OCI-LY1 (cell line): ENCODE results near the gene DEPP1.

Experiments used
- H2AFZ ChIP-seq: fragments of 200-600 bp; sonication (generic), shearing (Covaris generic); 2 replicates; pipeline ENCODE4 v1.6.0; 2014; ENCODE audit warnings: antibody characterized with exemption, mild to moderate bottlenecking, low read length
- H3F3A ChIP-seq: fragments of 200-600 bp; sonication (generic), shearing (Covaris generic); 2 replicates; pipeline ENCODE4 v1.6.0; 2014; ENCODE audit warnings: mild to moderate bottlenecking, antibody characterized with exemption, low read length, moderate library complexity; ENCODE audit not compliant: insufficient read depth
- H3K27ac ChIP-seq: fragments of 200-600 bp; sonication (generic); 2 replicates; pipeline ENCODE4 v1.5.1; 2014; ENCODE audit warnings: low read length, mixed run types, mild to moderate bottlenecking, low read depth; ENCODE audit not compliant: poor library complexity, severe bottlenecking
- H3K27me3 ChIP-seq: fragments of 200-600 bp; sonication (generic); 2 replicates; pipeline ENCODE4 v1.6.0; 2014; ENCODE audit warnings: antibody characterized with exemption, mild to moderate bottlenecking, low read length, moderate library complexity; ENCODE audit not compliant: insufficient read depth
- H3K36me3 ChIP-seq: fragments of 200-600 bp; sonication (generic); 2 replicates; pipeline ENCODE4 v1.6.1; 2014; ENCODE audit warnings: mild to moderate bottlenecking, antibody characterized with exemption, low read length, moderate library complexity, mixed read lengths; ENCODE audit not compliant: insufficient read depth
- H3K4me1 ChIP-seq: fragments of 200-600 bp; sonication (generic); 2 replicates; pipeline ENCODE4 v1.5.1; 2014; ENCODE audit warnings: mild to moderate bottlenecking, low read length, moderate library complexity; ENCODE audit not compliant: insufficient read depth, severe bottlenecking
- H3K4me2 ChIP-seq: fragments of 200-600 bp; sonication (generic), shearing (Covaris generic); 2 replicates; pipeline ENCODE4 v1.6.1; 2014; ENCODE audit warnings: low read length
- H3K4me3 ChIP-seq: fragments of 200-600 bp; sonication (generic); 2 replicates; pipeline ENCODE4 v1.5.1; 2014; ENCODE audit warnings: low read length, low read depth, mild to moderate bottlenecking, mixed read lengths; ENCODE audit not compliant: poor library complexity, severe bottlenecking
- H3K79me2 ChIP-seq: fragments of 200-600 bp; shearing (Covaris generic); 2 replicates; pipeline ENCODE4 v1.6.1; 2016; ENCODE audit warnings: mixed run types, low read length, mixed read lengths; ENCODE audit not compliant: insufficient read depth
- H3K9ac ChIP-seq: fragments of 200-600 bp; sonication (generic), shearing (Covaris generic); 2 replicates; pipeline ENCODE4 v1.6.1; 2014; ENCODE audit warnings: mild to moderate bottlenecking, low read length, mixed read lengths
- H3K9me2 ChIP-seq: fragments of 200-600 bp; sonication (generic), shearing (Covaris generic); 2 replicates; pipeline ENCODE4 v1.6.1; 2014; ENCODE audit warnings: low read depth, mild to moderate bottlenecking, low read length, mixed read lengths
- H3K9me3 ChIP-seq: fragments of 200-600 bp; shearing (Covaris generic); 2 replicates; pipeline ENCODE4 v1.6.1; 2014; ENCODE audit warnings: low read length, mixed read lengths
- H4K20me1 ChIP-seq: fragments of 200-600 bp; sonication (generic), shearing (Covaris generic); 2 replicates; pipeline ENCODE4 v1.6.0; 2016; ENCODE audit warnings: mild to moderate bottlenecking, low read length; ENCODE audit not compliant: insufficient read depth
- EZH2 ChIP-seq: fragments of 200-600 bp; sonication (generic), shearing (Covaris generic); IDR thresholded peaks from 2 replicates; pipeline ENCODE4 v1.8.0; 2017; ENCODE audit warnings: borderline replicate concordance, mixed run types, mild to moderate bottlenecking, antibody characterized with exemption, low read length, moderate library complexity, mixed read lengths
- TF ChIP-seq, protein P1 (sequence below): fragments of 200-600 bp; sonication (generic), shearing (Covaris generic); IDR thresholded peaks from 2 replicates; pipeline ENCODE4 v1.5.1; 2017; ENCODE audit warnings: mild to moderate bottlenecking, antibody characterized with exemption, low read length, moderate library complexity, mixed read lengths

DEPP1 gene

DNA sequence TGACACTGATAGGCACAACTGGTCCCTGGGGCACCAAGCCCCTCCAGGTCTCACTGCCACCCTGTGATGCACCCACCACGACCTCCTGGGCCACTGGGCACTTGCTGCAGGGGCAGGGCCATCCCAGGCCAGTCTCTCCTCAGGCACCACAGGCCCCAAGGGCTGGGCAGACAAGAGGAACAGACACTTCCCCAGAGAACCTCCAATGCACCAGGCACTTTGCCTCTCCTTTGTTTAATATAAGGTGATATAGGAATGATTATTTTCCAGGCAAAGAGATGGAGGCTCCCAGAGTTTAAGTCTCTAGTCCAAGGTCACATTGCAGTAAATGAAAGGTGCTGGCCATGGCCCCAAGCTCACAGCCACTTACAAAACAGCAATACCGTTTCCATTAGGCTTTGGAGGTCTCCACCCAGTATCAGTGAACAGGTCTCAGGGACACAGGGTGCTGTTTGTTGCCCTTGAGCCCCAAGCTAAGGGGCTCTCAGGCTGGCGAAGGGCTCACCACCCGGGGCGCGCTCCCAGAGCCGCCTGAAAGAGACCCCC lies 4.5 kb downstream of the DEPP1 start:
- no peak overlapping the region for H3K27ac ChIP-seq

DNA sequence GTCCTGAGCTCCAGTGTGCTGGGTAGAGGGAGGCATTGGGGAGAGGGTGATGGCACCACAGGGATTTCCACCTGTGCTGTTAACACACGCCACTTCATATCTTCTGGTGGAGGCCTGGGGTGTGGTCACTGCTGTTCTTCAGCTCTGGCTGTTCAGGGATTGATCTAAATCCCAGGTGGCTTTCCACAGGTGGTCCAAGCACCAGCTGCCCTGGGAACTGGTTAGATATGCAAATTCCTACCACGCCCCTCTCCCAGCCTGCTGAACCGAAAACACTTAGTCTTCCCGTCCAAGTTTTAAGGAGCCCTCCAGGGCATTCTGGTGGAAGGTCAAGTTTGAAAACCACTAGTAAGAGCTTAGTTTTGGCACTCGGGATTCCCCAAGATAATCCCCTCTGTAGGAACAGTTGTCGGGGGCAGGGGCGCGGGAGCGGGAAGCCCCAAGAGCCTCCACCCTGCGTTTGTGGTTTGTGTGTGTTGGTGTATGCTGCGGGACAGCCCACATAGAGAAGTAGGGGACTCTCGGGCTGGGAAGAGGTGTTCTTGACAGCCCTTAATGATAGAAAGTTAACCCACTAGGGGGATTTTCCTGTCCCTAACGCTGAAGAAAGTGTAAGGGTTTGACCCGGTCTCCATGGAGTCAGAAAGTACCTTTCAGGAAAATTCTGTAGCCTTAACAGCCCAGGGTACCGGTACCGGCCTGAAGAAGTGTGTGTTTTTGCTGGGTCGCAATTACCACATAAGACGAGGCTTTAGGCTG lies 5.1 kb downstream of the DEPP1 start:
- Histone ChIP-seq H3K9me2 (no peaks in the 10 kb centered on the region), H3K4me2 (no peak overlapping the region), H3K4me1 (peaks cover 15% of the 10 kb centered on the region), H3K27ac (no peak overlapping the region), H3K4me3 (no peak overlapping the region), H3K9me3 (no peaks in the 10 kb centered on the region), H3K36me3 (no peaks in the 10 kb centered on the region), H3F3A (no peaks in the 10 kb centered on the region), H3K27me3 (no peaks in the 10 kb centered on the region), H3K9ac (no peak overlapping the region), H4K20me1 (no peaks in the 10 kb centered on the region), H3K79me2 (no peaks in the 10 kb centered on the region), H2AFZ (no peak overlapping the region)
- TF ChIP-seq, protein P1, sequence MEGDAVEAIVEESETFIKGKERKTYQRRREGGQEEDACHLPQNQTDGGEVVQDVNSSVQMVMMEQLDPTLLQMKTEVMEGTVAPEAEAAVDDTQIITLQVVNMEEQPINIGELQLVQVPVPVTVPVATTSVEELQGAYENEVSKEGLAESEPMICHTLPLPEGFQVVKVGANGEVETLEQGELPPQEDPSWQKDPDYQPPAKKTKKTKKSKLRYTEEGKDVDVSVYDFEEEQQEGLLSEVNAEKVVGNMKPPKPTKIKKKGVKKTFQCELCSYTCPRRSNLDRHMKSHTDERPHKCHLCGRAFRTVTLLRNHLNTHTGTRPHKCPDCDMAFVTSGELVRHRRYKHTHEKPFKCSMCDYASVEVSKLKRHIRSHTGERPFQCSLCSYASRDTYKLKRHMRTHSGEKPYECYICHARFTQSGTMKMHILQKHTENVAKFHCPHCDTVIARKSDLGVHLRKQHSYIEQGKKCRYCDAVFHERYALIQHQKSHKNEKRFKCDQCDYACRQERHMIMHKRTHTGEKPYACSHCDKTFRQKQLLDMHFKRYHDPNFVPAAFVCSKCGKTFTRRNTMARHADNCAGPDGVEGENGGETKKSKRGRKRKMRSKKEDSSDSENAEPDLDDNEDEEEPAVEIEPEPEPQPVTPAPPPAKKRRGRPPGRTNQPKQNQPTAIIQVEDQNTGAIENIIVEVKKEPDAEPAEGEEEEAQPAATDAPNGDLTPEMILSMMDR: no peak
- no peak for TF ChIP-seq EZH2

More for the DNA sequence above, 4.5 kb downstream of the DEPP1 start:
- no peaks in the 10 kb centered on the region for H3K27me3 ChIP-seq
- H3K4me2 ChIP-seq: peak overlapping the region; percentile 89
- peak overlapping the region; percentile 87; the same call in 1 of the 2 replicates for H2AFZ ChIP-seq
- H3K9me3 ChIP-seq: no peaks in the 10 kb centered on the region
- H3K36me3 ChIP-seq: no peaks in the 10 kb centered on the region
- no peaks in the 10 kb centered on the region for H3K9me2 ChIP-seq
- TF ChIP-seq, protein P1: no peak
- TF ChIP-seq EZH2: no peak
- peak overlapping the region; percentile 60 for H3K4me3 ChIP-seq
- H3F3A ChIP-seq: no peaks in the 10 kb centered on the region
- H4K20me1 ChIP-seq: no peaks in the 10 kb centered on the region
- H3K9ac ChIP-seq: peak overlapping the region; percentile 53; the same call in 1 of the 2 replicates
- H3K79me2 ChIP-seq: no peaks in the 10 kb centered on the region
- peaks cover 15% of the 10 kb centered on the region for H3K4me1 ChIP-seq

DNA sequence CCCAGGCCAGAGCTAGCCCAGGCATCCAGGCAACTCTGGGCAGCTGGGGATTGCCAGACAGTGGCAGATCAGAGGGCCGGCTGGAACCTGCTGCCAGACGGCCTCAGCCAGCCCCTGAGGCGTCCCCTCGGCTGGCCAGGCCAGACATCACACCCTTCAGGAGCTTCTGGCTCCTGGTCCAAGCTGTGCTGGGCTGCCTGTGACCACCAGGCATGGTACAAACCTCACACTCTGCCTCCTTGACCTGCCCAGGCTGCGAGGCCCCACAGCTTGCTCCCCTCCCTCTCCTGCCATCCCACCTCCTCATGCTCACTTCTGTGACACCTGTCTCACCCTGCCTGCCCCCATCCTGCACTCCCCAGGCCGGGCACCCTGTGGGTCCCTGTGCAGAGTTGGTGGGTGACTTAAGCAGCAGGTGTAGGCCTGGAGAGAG lies 5.7 kb downstream of the DEPP1 start:
- TF ChIP-seq EZH2: no peak
- TF ChIP-seq, protein P1: no peak
- no peaks in the 10 kb centered on the region for H4K20me1 ChIP-seq
- H2AFZ ChIP-seq: no peak overlapping the region
- no peaks in the 10 kb centered on the region for H3K9me3 ChIP-seq
- no peak overlapping the region for H3K27ac ChIP-seq
- H3K4me2 ChIP-seq: no peak overlapping the region
- no peaks in the 10 kb centered on the region for H3K36me3 ChIP-seq
- H3K79me2 ChIP-seq: no peaks in the 10 kb centered on the region
- H3K4me1 ChIP-seq: peaks cover 15% of the 10 kb centered on the region
- no peak overlapping the region for H3K9ac ChIP-seq
- no peaks in the 10 kb centered on the region for H3K27me3 ChIP-seq
- no peak overlapping the region for H3K4me3 ChIP-seq
- H3K9me2 ChIP-seq: no peaks in the 10 kb centered on the region
- H3F3A ChIP-seq: no peaks in the 10 kb centered on the region
